Measurements from ENCODE around the gene EHMT1. TPM values are rescaled to one million over a fixed set of nuclear protein-coding genes. Genes with fewer than 3 reads are reported as not detected.
"Not testable (repeated sequence)": the region's sequence is repeated elsewhere in the genome, so short reads cannot be mapped to it uniquely, and the experiment has no call there.

EHMT1 gene
- total and polyA plus RNA-seq, 2 donors (not counting 1 experiment from before 2014, with no cell fraction given), result 101 to 394 TPM

DNA sequence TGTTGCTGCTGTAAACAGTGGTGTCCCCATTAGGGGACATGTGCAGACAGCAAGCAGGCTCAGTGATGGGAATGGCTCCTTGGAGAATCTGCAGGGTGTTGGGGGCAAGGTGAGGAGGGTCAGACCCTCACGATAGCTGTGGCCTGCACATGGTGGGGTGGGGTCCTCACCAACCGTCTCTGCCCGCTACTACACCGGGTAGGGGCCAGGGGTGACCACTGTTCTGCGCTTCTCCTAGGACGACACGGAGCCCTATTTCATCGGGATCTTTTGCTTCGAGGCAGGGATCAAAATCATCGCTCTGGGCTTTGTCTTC lies 263.7 kb downstream of the EHMT1 start:
- ChIA-PET POLR2A (no interaction called here), CTCF (no interaction called here)
- H3K4me3 Mint-ChIP-seq, result no peak overlapping the region
- Histone ChIP-seq H3K4me1 (ENCODE audit: control insufficient read depth in 2 of 2, insufficient read depth in 2 of 2, low read length in 2 of 2) (peaks cover 0 to 4% of the 10 kb centered on the region in 2 donors), H3K27ac (ENCODE audit: low read length in 2 of 2) (no peak overlapping the region), H4K20me1 (ENCODE audit: control insufficient read depth, insufficient read depth, low read length, poor library complexity, severe bottlenecking) (no peaks in the 10 kb centered on the region), H3K27me3 (replicated peaks in 1 of 4; ENCODE audit: control extremely low read depth in 1 of 4, control insufficient read depth in 3 of 4, insufficient read depth in 4 of 4, low read length in 3 of 4) (peaks cover 0 to 13% (median 3%) of the 10 kb centered on the region in 4 experiments), H3K9ac (ENCODE audit: low read length) (no peak overlapping the region), H3K36me3 (replicated peaks in 1 of 2; ENCODE audit: control extremely low read depth in 1 of 2, control insufficient read depth in 1 of 2, extremely low read depth in 1 of 2, insufficient read depth in 2 of 2, low read length in 1 of 2) (no peaks in the 10 kb centered on the region), H3K79me2 (ENCODE audit: control insufficient read depth, insufficient read depth, low read length) (no peaks in the 10 kb centered on the region), H2AFZ (ENCODE audit: insufficient read depth, low read depth, low read length, poor library complexity, severe bottlenecking) (no peak overlapping the region), H3K4me3 (ENCODE audit: control extremely low read depth in 1 of 5, extremely low read depth in 1 of 5, insufficient read depth in 1 of 5, low read depth in 2 of 5, low read length in 4 of 5) (no peak overlapping the region), H3K9me3 (ENCODE audit: control extremely low read depth in 1 of 3, control insufficient read depth in 2 of 3, insufficient read depth in 1 of 3, low read length in 2 of 3) (peaks cover 0 to 11% (median 0%) of the 10 kb centered on the region in 3 donors), H3K4me2 (replicated peaks; ENCODE audit: low read depth, low read length, poor library complexity, severe bottlenecking) (no peak overlapping the region)
- no peak overlapping the region for H3K27ac Mint-ChIP-seq
- peaks cover 22% of the 10 kb centered on the region for H3K27me3 Mint-ChIP-seq
- TF ChIP-seq CTCF (IDR thresholded peaks at IDR 0.05) (no peak), EZH2 (IDR thresholded peaks at IDR 0.05; ENCODE audit: borderline replicate concordance, insufficient read depth, low read depth, low read length, poor library complexity, severe bottlenecking) (no peak)
- 95% methylated on average over 10 of the region's 10 CpGs for WGBS (ENCODE audit: insufficient coverage)
- intact Hi-C loops (cut with micrococcal nuclease), result no loop called here
- DNase-seq, result no peak
- no peaks in the 10 kb centered on the region for H3K9me3 Mint-ChIP-seq (ENCODE audit: insufficient read depth)
- no peaks in the 10 kb centered on the region for H3K4me1 Mint-ChIP-seq
- ATAC-seq (ENCODE audit: low read depth), result no peak

GRCh38 chr9:137883977-137884376 lies 265.2 kb downstream of the EHMT1 start:
- H3K9ac ChIP-seq (ENCODE audit: low read length); ATAC-seq (ENCODE audit: low read depth); intact Hi-C loops (cut with micrococcal nuclease); H4K20me1 ChIP-seq (ENCODE audit: control insufficient read depth, insufficient read depth, low read length, poor library complexity, severe bottlenecking); H3K36me3 ChIP-seq (replicated peaks in 1 of 2; ENCODE audit: control extremely low read depth in 1 of 2, control insufficient read depth in 1 of 2, extremely low read depth in 1 of 2, insufficient read depth in 2 of 2, low read length in 1 of 2); POLR2A ChIA-PET; H2AFZ ChIP-seq (ENCODE audit: insufficient read depth, low read depth, low read length, poor library complexity, severe bottlenecking); DNase-seq; H3K4me2 ChIP-seq (replicated peaks; ENCODE audit: low read depth, low read length, poor library complexity, severe bottlenecking); CTCF ChIA-PET; H3K79me2 ChIP-seq (ENCODE audit: control insufficient read depth, insufficient read depth, low read length); H3K27ac ChIP-seq (ENCODE audit: low read length in 2 of 2); H3K9me3 Mint-ChIP-seq (ENCODE audit: insufficient read depth); H3K4me1 ChIP-seq (ENCODE audit: control insufficient read depth in 2 of 2, insufficient read depth in 2 of 2, low read length in 2 of 2); H3K4me3 Mint-ChIP-seq; H3K4me3 ChIP-seq (ENCODE audit: control extremely low read depth in 1 of 5, extremely low read depth in 1 of 5, insufficient read depth in 1 of 5, low read depth in 2 of 5, low read length in 4 of 5); H3K9me3 ChIP-seq (ENCODE audit: control extremely low read depth in 1 of 3, control insufficient read depth in 2 of 3, insufficient read depth in 1 of 3, low read length in 2 of 3); H3K27ac Mint-ChIP-seq; H3K4me1 Mint-ChIP-seq: not testable (repeated sequence)
- WGBS (ENCODE audit: insufficient coverage), result no CpG with 5 or more reads among the region's 6 CpGs
- peaks cover 0 to 10% (median 3%) of the 10 kb centered on the region in 4 experiments for H3K27me3 ChIP-seq (replicated peaks in 1 of 4; ENCODE audit: control extremely low read depth in 1 of 4, control insufficient read depth in 3 of 4, insufficient read depth in 4 of 4, low read length in 3 of 4)
- H3K27me3 Mint-ChIP-seq, result peaks cover 22% of the 10 kb centered on the region

DNA sequence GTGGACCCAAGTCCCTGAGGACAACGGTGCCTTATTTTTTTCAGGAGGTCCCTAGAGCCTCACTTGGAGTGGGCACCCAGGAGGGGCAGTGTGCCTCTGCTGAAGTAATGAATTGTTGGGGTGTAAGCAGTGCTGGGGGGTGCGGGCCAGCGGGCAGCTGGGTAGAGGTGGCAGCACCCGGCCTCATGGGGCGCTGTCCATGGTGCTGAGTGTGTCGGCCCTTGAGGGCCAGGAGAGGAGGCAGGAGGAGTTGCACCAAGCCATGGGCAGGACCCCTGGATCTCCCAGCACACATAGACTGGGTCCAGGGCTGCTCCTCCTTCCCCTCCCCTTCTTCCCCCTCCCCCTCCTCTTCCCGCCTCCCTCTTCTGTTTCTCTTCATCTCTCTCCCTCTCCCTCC lies 265.7 kb downstream of the EHMT1 start:
- H3K9me3 ChIP-seq (ENCODE audit: control extremely low read depth in 1 of 3, control insufficient read depth in 2 of 3, insufficient read depth in 1 of 3, low read length in 2 of 3); intact Hi-C loops (cut with micrococcal nuclease); POLR2A ChIA-PET; DNase-seq; H3K4me3 ChIP-seq (ENCODE audit: control extremely low read depth in 1 of 5, extremely low read depth in 1 of 5, insufficient read depth in 1 of 5, low read depth in 2 of 5, low read length in 4 of 5); H3K9me3 Mint-ChIP-seq (ENCODE audit: insufficient read depth); H3K27me3 ChIP-seq (replicated peaks in 1 of 4; ENCODE audit: control extremely low read depth in 1 of 4, control insufficient read depth in 3 of 4, insufficient read depth in 4 of 4, low read length in 3 of 4); H3K27ac Mint-ChIP-seq; H3K4me2 ChIP-seq (replicated peaks; ENCODE audit: low read depth, low read length, poor library complexity, severe bottlenecking); CTCF ChIA-PET; H3K4me3 Mint-ChIP-seq; H3K27ac ChIP-seq (ENCODE audit: low read length in 2 of 2); H3K4me1 Mint-ChIP-seq; H3K9ac ChIP-seq (ENCODE audit: low read length); H2AFZ ChIP-seq (ENCODE audit: insufficient read depth, low read depth, low read length, poor library complexity, severe bottlenecking); H3K79me2 ChIP-seq (ENCODE audit: control insufficient read depth, insufficient read depth, low read length); H3K36me3 ChIP-seq (replicated peaks in 1 of 2; ENCODE audit: control extremely low read depth in 1 of 2, control insufficient read depth in 1 of 2, extremely low read depth in 1 of 2, insufficient read depth in 2 of 2, low read length in 1 of 2); H3K4me1 ChIP-seq (ENCODE audit: control insufficient read depth in 2 of 2, insufficient read depth in 2 of 2, low read length in 2 of 2); H4K20me1 ChIP-seq (ENCODE audit: control insufficient read depth, insufficient read depth, low read length, poor library complexity, severe bottlenecking): not testable (repeated sequence)
- 16% methylated on average over 4 of the region's 7 CpGs for WGBS (ENCODE audit: insufficient coverage)
- ATAC-seq (ENCODE audit: low read depth), result peak; percentile 41
- peaks cover 17% of the 10 kb centered on the region for H3K27me3 Mint-ChIP-seq
